ENCODE data around the gene NID1.

DNA sequence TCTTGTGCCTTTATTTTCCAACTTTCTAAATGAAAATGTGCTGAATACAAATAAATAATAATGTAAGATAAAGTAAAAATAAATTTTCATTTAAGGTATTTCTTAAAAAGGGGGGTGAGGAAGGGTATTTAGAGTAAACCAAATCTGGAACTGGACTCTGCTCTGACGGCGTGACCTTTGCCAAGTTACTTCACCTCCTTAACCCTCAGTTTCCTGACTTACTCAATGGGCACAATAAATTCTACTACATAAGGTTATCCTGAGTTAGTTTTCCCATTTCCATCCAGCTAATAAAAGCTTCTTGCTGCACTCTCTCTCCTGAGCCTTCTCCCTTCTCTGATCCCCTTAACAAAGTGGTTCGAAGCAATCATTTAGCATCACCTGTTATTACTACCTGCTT, 93.9 kb downstream of the NID1 start:
- TF ChIP-seq CTCF (IDR thresholded peaks at IDR 0.05) = no peak
- TF ChIP-seq POLR2A (IDR thresholded peaks at IDR 0.05) = no peak

Data from thyroid gland (tissue), 4 donors.